K562 (cell line): Measurements from ENCODE around the gene CCL5. TPM values are rescaled to one million over a fixed set of nuclear protein-coding genes. Genes with fewer than 3 reads are reported as not detected.

Experiments used
- ATF3 ChIP-seq, 2 experiments: fragments of 450-650 bp in 1 of 2; sonication (generic) in 1 of 2; formaldehyde crosslinking in 1 of 2; IDR thresholded peaks in 1 of 2; conservative IDR thresholded peaks in 1 of 2; 2 replicates each; pipeline versions ENCODE4 v1.6.1 to v1.8.1; 2016 to 2023; ENCODE audit warnings: mild to moderate bottlenecking in 2 of 2, moderate library complexity in 2 of 2, inconsistent platforms in 1 of 2, missing genetic modification reagents in 1 of 2
- ETV5 ChIP-seq: sonication (generic); formaldehyde crosslinking; IDR thresholded peaks from 2 replicates; pipeline ENCODE4 v1.4.0; 2020; ENCODE audit warnings: low read depth, mild to moderate bottlenecking, missing genetic modification reagents
- FOXK1 ChIP-seq: sonication (generic); formaldehyde crosslinking; IDR thresholded peaks from 2 replicates; pipeline ENCODE4 v1.8.0; 2022; ENCODE audit warnings: missing genetic modification reagents, mild to moderate bottlenecking, borderline replicate concordance
- GTF2F1 ChIP-seq: IDR thresholded peaks from 2 replicates; pipeline ENCODE4 v1.6.1; 2011; ENCODE audit warnings: low read depth, low read length, improper control_type of control experiment
- IFI16 ChIP-seq: fragments of 250-450 bp; sonication (Bioruptor Pico); IDR thresholded peaks from 2 replicates; pipeline ENCODE4 v2.1.2; 2022; ENCODE audit warnings: mild to moderate bottlenecking, inconsistent platforms
- LARP7 ChIP-seq: fragments of 450-650 bp; IDR thresholded peaks from 2 replicates; pipeline ENCODE4 v1.6.1; 2016
- MCM3 ChIP-seq: fragments of 450-650 bp; IDR thresholded peaks from 2 replicates; pipeline ENCODE4 v1.6.1; 2016
- MEF2D ChIP-seq: conservative IDR thresholded peaks from 2 replicates; pipeline ENCODE4 v1.6.1; 2016; ENCODE audit warnings: low read depth, missing genetic modification characterization, missing compliant biosample characterization
- PHB2 ChIP-seq: fragments of 450-650 bp; IDR thresholded peaks from 2 replicates; pipeline ENCODE4 v1.6.1; 2017; ENCODE audit warnings: low read depth
- POLR2AphosphoS2 ChIP-seq: IDR thresholded peaks from 2 replicates; pipeline ENCODE4 v1.6.1; 2012; ENCODE audit warnings: low read length, improper control_type of control experiment
- PPARD ChIP-seq: fragments of 250-450 bp; sonication (Bioruptor Pico); IDR thresholded peaks from 2 replicates; pipeline ENCODE4 v1.8.0; 2022; ENCODE audit warnings: inconsistent platforms, mild to moderate bottlenecking, moderate library complexity
- SMAD3 ChIP-seq: fragments of 450-650 bp; formaldehyde crosslinking; conservative IDR thresholded peaks from 2 replicates; pipeline ENCODE4 v1.4.0; 2020; ENCODE audit warnings: mild to moderate bottlenecking
- SMAD4 ChIP-seq: fragments of 250-450 bp; sonication (Bioruptor Pico); conservative IDR thresholded peaks from 2 replicates; pipeline ENCODE4 v1.8.0; 2021; ENCODE audit warnings: inconsistent platforms, mild to moderate bottlenecking, moderate library complexity
- ZC3H4 ChIP-seq: sonication (generic); formaldehyde crosslinking; IDR thresholded peaks from 2 replicates; pipeline ENCODE4 v1.9.0; 2021; ENCODE audit warnings: missing genetic modification reagents, borderline replicate concordance
- ZFP1 ChIP-seq: fragments of 450-650 bp; formaldehyde crosslinking; IDR thresholded peaks from 2 replicates; pipeline ENCODE4 v1.4.0; 2020; ENCODE audit warnings: mild to moderate bottlenecking, mixed read lengths
- ZNF12 ChIP-seq: sonication (generic); formaldehyde crosslinking; IDR thresholded peaks from 2 replicates; pipeline ENCODE4 v1.4.0; 2020; ENCODE audit warnings: mild to moderate bottlenecking, missing genetic modification reagents
- ZNF408 ChIP-seq: fragments of 250-450 bp; sonication (Bioruptor Pico); IDR thresholded peaks from 2 replicates; pipeline ENCODE4 v1.4.0; 2020; ENCODE audit warnings: low read depth, mild to moderate bottlenecking, moderate library complexity
- ZNF707 ChIP-seq: fragments of 250-450 bp; sonication (Bioruptor Pico); conservative IDR thresholded peaks from 2 replicates; pipeline ENCODE4 v1.8.0; 2022; ENCODE audit warnings: inconsistent platforms, mild to moderate bottlenecking, moderate library complexity
- polyA plus RNA-seq, 8 experiments: library from polyadenylated mRNA; depleted of rRNA in 4 of 8; stranded (reverse) in 5 of 8; unstranded in 3 of 8; fragments of >200 nt; fragmentation: Nextera tagmentation in 2 of 8; fragmentation: Illumina TruSeq in 1 of 8; extraction: Ambion mirVana in 2 of 8; extraction: Trizol in 1 of 8; gene quantifications; 2 replicates each; pipeline versions ENCODE4 v1.2.1 to v1.2.3, GENCODE V29; 2011 to 2014; ENCODE audit warnings: inconsistent platforms in 1 of 8, missing spikeins in 1 of 8
- total RNA-seq, 7 experiments: library from RNA; depleted of rRNA in 6 of 7; stranded (reverse); fragments of >200 nt in 6 of 7; fragmentation: Illumina TruSeq in 2 of 7; extraction: Trizol in 2 of 7; gene quantifications; 2 replicates each; pipeline versions ENCODE4 v1.2.1 to v1.2.3, GENCODE V29; 2011 to 2021; ENCODE audit warnings: low replicate concordance in 1 of 7

The CCL5 gene
- total and polyA plus RNA-seq, 9 of the 15 experiments (the other 6 are each of a cell fraction or from before 2014, with no cell fraction given) = 0.18 to 0.59 (median 0.45) TPM; not detected in 1

GRCh38 chr17:35849469-35850348, 30.5 kb downstream of the CCL5 start (continued):
- TF ChIP-seq ATF3 (IDR thresholded peaks at IDR 0.05) (no peak), ATF3 (CRISPR knock-in tag; conservative IDR thresholded peaks at IDR 0.05) (no peak), ETV5 (CRISPR knock-in tag) (no peak), SMAD4 (CRISPR knock-in tag) (no peak), ZC3H4 (CRISPR knock-in tag) (no peak), ZNF12 (no peak), IFI16 (CRISPR knock-in tag) (no peak), SMAD3 (CRISPR knock-in tag) (no peak), PPARD (CRISPR knock-in tag) (no peak), ZFP1 (no peak), ZNF408 (CRISPR knock-in tag) (no peak), PHB2 (no peak), MEF2D (tag) (no peak), POLR2AphosphoS2 (peak; percentile 30; the same call in 1 of the 2 replicates), LARP7 (no peak), GTF2F1 (no peak), FOXK1 (CRISPR knock-in tag) (no peak), MCM3 (no peak), ZNF707 (CRISPR knock-in tag) (no peak)
- TF ChIP-seq, all 486 proteins: peak for 17
